ENCODE results near the gene PROC.

Gene PROC

DNA sequence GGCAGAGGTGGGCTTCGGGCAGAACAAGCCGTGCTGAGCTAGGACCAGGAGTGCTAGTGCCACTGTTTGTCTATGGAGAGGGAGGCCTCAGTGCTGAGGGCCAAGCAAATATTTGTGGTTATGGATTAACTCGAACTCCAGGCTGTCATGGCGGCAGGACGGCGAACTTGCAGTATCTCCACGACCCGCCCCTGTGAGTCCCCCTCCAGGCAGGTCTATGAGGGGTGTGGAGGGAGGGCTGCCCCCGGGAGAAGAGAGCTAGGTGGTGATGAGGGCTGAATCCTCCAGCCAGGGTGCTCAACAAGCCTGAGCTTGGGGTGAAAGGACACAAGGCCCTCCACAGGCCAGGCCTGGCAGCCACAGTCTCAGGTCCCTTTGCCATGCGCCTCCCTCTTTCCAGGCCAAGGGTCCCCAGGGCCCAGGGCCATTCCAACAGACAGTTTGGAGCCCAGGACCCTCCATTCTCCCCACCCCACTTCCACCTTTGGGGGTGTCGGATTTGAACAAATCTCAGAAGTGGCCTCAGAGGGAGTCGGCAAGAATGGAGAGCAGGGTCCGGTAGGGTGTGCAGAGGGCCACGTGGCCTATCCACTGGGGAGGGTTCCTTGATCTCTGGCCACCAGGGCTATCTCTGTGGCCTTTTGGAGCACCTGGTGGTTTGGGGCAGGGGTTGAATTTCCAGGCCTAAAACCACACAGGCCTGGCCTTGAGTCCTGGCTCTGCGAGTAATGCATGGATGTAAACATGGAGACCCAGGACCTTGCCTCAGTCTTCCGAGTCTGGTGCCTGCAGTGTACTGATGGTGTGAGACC lies at the start of gene PROC:
Gene PROC, plus strand, starts transcription at position 128 of the 812 bp plus-strand sequence. CDS start 1,516 bp downstream, outside the sequence.
- no peak for DNase-seq (ENCODE audit: low read depth in 2 of 2)

DNA sequence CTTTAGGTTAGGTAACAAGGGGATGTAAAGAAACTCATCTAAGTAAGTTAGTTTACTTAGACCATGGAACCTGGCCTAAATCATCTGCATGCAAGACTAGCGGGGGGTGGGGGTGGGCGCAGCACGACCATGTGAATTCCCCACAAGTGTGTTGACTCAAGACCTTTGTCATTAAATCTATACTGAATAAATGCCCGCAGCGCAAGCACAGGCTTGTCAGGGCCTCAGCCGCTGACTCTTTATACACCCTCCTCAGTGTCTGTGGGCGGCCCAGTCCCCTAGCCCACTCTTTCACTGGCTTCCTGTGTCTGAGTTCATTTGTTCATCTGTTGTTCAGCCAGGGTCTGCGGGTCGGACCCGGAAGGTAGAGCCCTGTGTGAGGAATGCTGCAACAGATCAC lies 48.2 kb upstream of the PROC start:
- no peak for DNase-seq (ENCODE audit: low read depth in 2 of 2)

DNA sequence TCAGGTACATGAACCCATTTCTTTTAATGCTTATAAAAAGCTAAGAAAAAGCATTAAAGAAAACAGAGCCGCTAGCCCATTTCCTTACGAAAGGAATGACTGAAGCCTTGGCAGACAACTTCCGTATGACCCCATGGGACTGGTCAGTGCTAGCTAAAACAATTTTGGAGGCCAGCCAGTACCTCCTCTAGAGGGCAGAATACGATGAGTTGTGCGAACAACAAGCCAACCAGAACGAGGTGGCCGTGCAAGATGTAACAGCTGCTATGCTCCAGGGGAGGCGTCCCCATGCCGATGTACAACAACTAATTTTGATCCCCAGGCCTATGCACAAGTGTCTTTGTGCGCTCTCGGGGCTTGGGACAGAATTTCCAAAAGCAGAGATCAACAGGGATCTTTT lies 47.2 kb upstream of the PROC start:
- DNase-seq (ENCODE audit: low read depth in 2 of 2), result no peak

DNA sequence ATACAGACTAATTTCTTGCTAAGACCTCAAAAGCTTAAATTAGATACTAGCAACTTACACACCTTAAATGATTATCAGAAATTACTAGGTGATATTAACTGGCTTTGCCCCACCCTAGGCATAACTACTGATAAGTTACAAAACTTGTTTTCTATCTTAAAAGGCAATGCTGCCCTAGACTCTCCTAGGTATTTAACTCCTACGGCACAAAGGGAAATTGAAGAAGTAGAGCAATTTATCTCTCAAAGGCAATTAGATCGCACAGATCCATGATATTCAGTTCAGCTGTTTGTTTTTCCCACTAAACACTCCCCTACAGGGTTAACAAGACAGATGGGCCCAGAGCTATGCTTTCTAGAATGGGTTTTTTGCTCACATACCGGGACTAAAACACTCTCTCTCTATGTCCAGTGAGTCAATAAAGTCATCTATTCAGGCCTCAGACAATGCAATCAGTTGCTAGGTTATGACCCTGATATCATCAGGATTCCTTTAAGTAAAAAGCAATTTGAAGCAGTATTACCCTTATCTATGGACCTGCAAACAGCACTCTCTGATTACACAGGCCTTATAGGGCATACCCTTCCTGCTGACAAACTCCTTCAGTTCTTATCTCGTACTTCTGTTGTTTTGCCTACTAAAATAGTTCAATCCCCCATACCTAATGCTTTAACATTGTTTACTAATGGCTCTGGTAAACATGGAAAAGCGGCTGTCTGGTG lies 44.7 kb upstream of the PROC start:
- no peak for DNase-seq (ENCODE audit: low read depth in 2 of 2)

DNA sequence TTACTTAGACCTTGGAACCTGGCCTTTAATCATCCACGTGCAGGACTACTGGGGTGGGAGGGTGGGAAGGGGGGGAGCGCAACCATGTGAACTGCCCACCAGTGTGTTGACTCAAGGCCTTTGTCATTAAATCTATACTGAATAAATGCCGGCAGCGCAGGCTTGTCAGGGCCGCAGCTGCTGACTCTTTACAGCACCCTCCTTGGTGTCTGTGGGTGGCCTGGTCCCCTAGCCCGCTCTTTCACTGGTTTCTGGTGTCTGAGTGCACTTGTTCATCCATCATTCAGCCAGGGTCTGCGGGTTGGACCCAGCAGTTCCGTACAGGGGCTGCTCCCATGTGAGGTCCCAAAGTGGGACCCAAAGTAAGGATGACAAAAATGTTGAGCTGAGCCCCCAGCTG lies 42.0 kb upstream of the PROC start:
- DNase-seq (ENCODE audit: low read depth in 2 of 2), result no peak

DNA sequence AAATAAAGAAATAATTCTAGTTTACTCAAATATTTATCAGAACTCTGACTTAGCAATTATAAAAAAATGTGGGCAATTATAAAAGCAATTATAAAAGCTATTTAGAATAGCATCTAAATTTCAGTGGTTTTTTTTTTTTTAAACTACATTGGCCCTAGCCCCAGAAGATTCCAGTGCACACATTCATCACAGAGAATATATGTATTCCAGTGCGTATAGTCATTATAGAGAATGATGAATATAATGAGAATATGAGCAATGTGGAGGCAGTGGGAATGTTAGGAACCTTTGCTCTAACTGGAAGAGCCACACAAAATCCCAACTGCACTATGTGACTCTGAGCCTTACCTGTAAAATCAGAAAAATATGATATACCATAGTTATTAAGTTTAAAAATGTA lies 41.0 kb upstream of the PROC start:
- DNase-seq (ENCODE audit: low read depth in 2 of 2), result no peak

DNA sequence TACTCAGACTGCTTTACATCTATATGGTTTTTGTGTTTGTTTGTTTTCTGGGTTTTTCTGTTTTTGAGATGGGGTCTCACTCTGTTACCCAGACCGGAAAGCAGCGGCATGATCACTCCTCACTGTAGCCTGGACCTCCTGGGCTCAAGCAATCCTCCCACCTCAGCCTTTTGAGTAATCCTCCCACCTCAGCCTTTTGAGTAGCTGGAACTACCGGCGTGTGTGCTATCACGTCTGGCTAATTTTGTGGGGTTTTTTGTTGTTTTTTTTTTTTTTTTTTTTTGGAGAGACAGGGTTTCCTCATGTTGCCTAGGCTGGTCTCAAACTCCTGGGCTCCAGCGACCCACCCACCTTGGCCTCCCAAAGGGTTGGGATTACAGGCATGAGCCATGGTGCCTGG lies 39.5 kb upstream of the PROC start:
- DNase-seq (ENCODE audit: low read depth in 2 of 2), result no peak

DNA sequence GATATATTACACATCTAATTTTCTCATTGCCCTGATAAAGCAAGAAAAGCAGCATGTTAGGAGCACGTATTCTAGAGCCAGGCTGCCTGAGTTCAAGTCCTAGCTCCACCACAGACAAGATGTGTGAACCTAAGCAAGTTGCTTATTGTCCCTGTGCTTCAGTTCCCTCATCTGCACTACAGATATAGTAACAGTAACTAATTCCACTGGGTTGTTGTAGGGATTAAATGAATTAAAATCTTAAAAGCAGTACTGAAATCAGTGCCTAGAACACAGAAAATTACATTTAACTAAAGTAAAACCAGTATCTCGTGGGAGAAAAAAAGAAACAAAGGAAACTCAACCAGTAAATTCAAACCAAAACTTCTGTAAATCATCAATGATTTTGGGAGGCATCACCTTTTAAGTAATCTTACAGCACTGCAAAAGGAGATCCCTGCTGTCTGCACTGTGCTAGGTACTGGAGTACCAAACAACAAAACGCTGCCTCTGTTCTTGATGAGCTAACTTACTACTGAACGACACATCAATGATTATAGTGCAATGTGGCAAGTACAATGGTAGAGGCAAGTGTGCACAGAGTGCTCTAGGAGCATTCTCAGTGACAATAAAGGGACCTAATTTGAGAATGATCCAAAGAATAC lies 38.4 kb upstream of the PROC start:
- DNase-seq (ENCODE audit: low read depth in 2 of 2), result no peak

DNA sequence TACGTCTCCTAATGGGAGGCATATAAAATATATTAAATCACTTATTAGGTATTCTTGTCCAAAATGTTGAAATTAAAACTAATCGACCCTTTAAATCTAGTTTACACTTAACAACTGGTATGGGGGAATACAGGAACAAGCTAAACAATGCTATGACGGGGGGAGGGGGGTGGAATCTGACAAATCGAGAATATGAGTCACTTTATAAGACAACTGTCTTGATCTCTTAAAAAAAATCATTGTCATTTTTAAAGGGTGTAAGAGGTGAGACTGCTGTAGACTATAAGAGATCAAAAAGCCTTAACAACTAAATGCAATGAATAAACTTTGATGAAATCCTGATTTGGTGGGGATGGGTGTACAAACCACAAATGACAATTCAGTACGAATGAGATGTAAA lies 36.5 kb upstream of the PROC start:
- DNase-seq (ENCODE audit: low read depth in 2 of 2), result peak in 1 of 2 experiments; percentile 16

DNA sequence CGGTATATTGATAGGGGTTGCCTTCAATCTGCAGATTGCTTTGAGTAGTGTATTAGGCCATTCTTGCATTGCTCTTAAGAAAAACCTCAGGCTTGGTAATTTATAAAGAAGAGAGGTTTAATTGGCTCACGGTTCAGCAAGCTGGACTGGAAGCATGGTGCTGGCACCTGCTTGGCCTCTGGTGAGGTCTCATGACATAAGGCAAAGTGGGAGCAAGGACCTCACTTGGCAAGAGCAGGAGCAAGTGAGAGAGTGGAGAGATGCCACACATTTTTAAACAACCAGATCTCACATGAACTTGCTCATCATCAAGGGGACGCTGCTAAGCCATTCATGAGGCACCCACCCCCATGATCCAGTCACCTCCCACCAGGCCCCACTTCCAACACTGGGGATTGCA lies 35.4 kb upstream of the PROC start:
- no peak for DNase-seq (ENCODE audit: low read depth in 2 of 2)

DNA sequence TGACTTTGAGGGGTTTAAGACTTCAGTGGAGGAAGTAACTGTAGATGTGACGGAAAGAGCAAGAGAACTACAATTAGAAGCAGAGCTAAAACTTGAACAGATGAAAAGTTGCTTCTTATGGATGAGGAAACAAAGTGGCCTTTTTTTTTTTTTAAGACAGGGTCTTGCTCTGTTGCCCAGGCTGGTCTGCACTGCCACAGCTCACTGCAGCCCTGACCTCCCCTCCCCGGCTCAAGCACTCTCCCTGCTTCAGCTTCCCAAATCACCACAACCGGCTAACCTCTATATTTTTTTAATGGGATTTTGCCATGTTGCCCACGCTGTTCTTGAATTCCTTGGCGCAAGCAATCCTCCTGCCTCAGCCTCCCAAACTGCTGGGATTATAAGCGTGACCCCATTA lies 33.7 kb upstream of the PROC start:
- no peak for DNase-seq (ENCODE audit: low read depth in 2 of 2)

DNA sequence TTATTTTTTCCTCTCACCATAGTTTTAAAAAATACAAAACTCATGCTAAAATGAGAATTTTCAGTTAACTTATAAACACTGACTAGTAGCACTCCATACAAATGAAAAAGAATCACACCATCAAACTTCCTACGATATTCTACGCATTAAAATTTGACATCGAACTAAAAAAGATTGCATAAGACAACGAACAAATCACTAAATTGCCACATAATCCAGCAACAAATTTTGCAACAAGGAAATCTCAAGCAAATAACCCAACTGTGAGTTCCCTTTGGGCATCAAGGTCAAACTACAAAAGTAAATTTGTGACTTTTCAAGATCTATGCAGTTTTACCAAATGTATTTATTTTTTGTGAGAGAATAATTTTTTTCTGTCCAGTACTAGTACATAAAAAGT lies 32.0 kb upstream of the PROC start:
- DNase-seq (ENCODE audit: low read depth in 2 of 2), result no peak

DNA sequence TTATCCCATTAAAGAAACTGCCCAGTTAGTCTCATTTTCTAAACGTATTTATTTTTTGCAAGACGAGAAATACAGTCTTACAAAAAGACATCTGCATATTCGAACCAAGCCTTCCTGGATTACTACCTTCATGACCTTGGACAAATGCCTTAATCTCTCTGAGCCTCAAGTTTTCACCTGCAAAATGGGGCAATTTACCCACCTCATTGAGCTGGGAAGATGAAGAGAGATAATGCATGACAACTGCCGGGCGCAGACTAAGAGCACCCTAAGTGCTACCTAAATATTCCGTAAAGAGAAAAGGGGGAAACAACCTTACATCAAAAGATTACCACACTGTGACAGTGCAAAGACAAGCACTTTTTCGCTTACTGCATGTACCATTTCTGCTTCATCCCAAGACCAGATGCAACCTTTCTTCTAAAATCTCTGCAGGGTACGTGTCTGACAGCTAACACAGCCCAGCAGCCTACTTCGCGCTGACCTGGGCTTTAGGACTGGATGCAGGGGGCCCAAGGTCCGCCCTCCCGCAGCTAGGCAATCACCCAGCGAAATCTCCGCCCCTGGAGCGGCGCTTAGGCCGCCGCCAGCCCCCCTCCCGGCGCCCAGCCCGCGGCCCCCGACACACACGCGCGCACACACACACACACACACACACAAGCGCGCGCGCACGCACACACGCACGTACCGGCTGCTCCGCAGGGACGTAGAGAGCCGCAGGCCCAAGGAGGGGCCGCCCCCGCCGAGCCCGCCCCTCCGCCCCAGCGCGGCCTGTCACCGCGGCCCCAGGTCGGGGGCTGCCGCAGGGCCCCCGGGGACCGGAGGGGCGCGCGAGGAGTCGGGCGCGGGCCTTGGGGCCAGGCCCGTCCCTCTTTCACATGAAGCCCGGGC lies 31.2 kb upstream of the PROC start:
- DNase-seq (ENCODE audit: low read depth in 2 of 2), result peak; percentile 55 to 65

DNA sequence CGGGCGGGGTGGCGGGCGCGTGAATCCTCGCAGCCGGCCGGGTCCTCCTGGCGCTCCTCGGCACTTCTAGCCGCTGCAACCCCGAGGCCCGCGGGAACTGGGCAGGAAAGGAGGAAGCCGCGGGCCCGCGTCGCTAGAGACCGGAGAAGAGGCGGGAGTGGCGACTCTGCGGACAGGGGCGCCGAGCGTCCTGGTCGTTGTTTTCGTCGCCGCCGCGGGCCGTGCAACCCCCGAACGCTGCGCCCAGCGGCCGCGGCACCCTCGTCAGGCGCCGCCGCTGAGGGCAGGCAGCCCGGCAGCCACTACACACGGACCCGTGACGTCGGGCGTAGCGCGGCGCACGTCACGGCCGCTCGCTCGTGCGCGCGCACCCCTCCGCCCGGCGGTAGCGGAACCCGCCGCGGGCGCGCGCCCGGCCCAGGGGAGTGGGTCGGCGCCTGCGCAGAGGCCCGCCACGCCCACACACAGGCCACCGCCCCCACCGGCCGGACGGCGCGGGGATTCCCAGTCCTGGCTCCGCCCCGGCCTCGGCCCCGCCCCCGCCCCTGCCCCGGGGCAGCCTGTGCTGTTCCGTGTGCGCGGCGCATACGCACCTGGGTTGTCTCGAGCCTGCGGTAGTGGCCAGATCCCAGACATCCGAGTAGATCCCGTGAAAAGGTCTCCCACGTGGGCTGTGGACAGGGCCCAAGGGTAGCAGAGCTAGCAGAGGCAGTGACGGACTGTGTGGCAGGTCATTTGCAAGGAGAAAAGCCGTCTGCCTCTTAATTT lies 30.4 kb upstream of the PROC start, which contains the start of gene MAP3K2:
Gene MAP3K2, minus strand, starts transcription at position 321 of the 768 bp plus-strand sequence. CDS start 44,846 bp downstream, outside the sequence.
- DNase-seq (ENCODE audit: low read depth in 2 of 2), result peak; percentile 91 to 93

DNA sequence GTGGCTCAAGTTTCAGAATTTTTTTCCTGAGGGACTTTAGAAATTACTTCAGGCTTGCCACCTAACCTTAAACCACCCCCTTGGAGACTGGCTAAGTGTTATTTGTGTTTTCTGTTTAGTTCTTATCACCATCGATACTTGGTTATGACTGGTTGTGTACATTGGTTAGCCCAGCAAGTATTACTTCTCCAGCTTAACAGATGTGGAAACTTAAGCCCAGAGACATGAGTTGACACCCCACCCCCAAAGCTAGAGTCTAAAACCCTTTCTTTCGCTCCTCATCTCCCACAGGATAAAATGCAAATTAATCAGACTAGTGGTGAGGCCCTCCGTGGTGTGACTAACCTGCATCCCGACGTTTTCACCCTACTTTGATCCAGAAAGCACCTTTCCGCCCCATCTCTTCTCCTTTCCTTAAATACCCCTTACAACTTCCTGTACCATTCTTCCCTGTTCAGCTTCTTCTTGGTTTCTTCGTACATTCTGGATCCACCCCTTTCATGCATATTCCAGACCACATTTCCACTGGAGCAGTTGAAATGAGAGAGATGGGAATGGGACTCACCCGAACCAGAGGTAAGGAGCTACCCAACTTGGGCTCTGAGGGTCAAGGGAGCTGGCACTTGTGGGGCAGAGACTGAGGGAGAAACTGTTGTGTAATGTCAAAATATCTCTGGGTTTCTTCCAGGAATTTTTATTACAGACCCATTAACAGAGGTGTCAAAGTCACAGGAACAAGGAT lies 29.6 kb upstream of the PROC start:
- DNase-seq (ENCODE audit: low read depth in 2 of 2), result no peak

DNA sequence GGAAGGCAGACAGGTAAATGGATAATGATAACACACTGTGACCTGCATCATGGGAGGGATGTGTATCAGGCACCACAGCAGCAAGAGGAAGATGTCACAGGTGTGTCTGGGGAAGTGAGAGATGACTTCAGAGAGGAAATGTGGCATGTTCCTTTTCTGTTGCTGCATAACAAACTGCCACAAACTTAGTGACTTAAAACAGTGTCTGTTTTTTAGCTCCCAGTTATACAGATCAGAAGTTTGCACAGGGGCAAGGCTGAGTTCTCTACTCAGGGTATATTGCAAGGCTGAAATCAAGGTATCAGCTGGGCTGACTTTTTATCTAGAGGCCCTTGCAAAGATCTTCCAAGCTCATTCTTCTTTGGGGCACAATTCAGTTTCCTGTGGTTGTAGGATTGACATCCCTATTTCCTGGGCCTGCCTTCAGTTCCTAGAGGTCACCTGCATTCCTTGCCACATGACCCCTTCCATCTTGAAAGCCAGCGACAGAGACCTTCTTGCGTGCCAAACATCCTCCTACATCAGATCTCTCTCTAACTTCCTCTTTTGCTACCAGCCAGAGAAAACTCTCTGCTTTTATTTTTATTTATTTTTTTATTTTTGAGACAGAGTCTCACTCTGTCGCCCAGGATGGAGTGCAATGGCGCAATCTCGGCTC lies 28.3 kb upstream of the PROC start:
- DNase-seq (ENCODE audit: low read depth in 2 of 2), result no peak

DNA sequence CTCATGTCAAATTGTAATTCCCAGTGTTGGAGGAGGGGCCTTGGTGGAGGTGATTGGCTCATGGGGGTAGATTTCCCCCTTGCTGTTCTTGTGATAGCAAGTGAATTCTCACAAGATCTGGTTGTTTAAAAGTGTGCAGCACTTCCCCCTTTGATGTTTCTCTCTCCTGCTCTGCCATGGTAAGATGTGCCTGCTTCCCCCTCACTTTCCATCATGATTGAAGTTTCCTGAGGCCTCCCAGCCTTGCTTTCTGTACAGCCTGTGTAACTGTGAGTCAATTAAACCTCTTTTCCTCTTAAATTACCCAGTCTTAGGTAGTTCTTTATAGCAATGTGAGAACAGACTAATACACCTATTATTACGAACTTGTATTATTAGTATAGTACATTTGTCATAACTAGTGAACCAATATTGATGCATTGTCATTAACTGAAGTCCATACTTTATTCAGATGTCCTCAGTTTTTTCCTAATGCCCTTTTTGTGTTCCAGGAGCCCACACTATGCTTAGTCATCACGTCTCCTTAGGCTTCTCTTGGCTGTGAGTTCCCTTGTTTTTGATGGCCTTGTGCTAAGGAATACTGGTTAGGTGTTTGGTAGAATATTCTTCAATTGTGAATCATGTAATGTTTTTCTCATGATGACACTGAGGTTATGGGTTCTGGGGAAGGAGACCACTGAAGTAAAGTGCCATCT lies 25.9 kb upstream of the PROC start:
- DNase-seq (ENCODE audit: low read depth in 2 of 2), result no peak

DNA sequence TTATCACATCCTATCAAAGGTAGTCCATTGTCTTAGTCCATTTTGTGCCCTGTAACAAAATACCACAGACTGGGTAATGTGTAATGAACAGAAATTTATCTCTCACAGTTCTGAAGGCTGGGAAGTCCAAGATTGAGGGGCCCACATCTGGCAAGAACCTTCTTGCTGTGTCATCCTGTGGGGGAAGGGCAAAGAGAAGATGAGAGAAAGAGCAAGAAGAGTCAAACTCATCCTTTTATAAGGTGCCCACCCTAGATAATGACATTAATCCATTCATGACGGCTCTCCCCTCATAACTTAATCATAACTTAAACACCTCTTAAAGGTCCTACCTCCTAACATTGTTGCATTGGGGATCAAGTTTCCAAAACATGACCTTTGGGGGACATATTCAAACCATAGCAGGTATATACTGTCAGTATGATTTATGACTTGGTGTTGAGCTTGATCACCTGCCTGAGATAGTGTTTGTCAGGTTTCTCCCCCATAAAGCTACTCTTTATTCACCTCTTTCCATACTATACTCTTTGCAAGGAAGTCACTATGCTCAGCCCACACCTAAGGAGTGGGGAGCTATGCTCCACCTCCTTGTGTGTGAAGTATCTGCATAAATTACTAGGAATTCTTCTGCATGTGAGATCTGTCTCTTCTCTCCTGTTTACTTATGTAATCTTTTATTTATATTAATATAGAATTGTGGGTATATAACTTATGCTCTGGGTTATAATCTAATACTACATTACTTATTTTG lies 25.2 kb upstream of the PROC start:
- no peak for DNase-seq (ENCODE audit: low read depth in 2 of 2)

All from stimulated activated CD4-positive, alpha-beta T cell treated with anti-CD3 and anti-CD28 coated beads, Interleukin-12 subunit alpha, Interleukin-12 subunit beta, amount 100 ng/mL, for 24 hours (primary cell).